ENCODE measurements around the gene VPS35.
A peak's percentile ranks its signal among the peaks of the same experiment; 100 is the strongest.

- TF ChIP-seq CTCF (IDR thresholded peaks at IDR 0.05), result no peak
- TF ChIP-seq USF2 (IDR thresholded peaks at IDR 0.05), result no peak
- TF ChIP-seq REST (IDR thresholded peaks at IDR 0.05), result peak; percentile 40; the same call in 1 of the 2 replicates
- TF ChIP-seq EP300 (IDR thresholded peaks at IDR 0.05), result no peak
- peak in 1 of 2 experiments; percentile 54; a peak in 1 of 5 replicates for TF ChIP-seq JUN (IDR thresholded peaks at IDR 0.05)
- TF ChIP-seq POLR2A (IDR thresholded peaks at IDR 0.05; ENCODE audit: low read length), result peak; percentile 53
Observed at GRCh38 chr16:46621006-46621933, 67.7 kb downstream of the VPS35 start, which contains the start of gene SHCBP1.

Measured in A549 (cell line).